ENCODE data around the gene CHRNA4.

CHRNA4 gene

DNA sequence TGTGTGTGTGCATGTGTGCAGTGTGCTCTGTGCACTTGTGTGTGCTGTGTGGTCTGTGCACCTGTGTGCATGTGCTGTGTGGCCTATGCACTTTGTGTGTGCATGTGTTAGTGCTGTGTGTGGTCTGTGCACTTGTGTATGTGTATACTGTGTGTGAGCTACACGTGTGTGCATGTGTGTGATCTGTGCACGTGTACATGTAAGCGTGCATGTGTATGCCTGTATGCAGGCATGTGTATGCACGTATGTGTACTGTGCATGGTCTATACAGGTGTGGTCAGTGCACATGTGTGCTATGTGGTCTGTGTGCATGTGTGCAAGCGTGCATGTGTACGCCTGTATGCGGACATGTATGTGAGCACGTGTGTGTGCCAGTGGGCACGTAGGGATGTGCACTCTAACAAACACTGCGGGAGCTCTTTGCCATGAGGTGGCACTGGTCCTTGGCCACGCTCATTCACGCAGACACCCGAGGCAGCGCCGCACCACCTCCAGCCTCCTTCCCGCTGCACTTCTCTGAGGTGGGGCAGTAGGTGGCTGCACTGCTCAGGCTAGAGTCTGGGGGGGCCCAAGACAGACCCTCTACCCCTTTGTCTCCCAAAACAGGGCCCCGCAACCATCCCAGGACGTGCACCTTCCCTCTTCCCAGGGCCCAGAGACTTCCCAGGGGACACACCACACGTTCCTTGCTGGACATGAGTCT lies 42.4 kb upstream of the CHRNA4 start:
- Histone ChIP-seq H3K27me3 (ENCODE audit: insufficient read depth, low read length) (no peaks in the 10 kb centered on the region), H3K9me3 (ENCODE audit: insufficient read depth, low read depth, low read length) (no peaks in the 10 kb centered on the region), H3K27ac (ENCODE audit: low read depth, low read length) (no peak overlapping the region), H3K9ac (ENCODE audit: low read depth, low read length) (no peak overlapping the region), H3K4me3 (ENCODE audit: low read length) (no peak overlapping the region), H3K36me3 (ENCODE audit: insufficient read depth, low read length) (no peaks in the 10 kb centered on the region), H3K4me1 (ENCODE audit: insufficient read depth, low read length) (no peaks in the 10 kb centered on the region)
- WGBS = 95% methylated on average over 19 of the region's 19 CpGs

DNA sequence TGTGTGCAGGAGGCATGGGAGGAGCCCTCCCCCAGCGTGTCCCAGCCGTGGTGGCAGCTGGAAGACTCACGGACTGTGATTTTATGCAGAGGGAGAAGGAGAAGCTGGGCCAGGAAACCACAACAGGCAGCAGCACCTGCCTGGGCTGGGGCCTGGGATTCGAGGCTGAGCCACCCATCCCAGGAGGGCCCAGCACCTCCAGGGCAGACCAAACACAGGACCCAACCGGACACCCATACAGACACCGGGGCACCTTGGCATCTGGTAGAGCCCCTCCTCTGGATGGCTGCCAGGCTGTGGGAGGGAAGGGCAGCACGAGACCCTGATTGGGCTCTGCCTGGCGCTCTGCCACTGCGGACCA lies 41.7 kb upstream of the CHRNA4 start:
- H3K36me3 ChIP-seq (ENCODE audit: insufficient read depth, low read length) = no peaks in the 10 kb centered on the region
- H3K9me3 ChIP-seq (ENCODE audit: insufficient read depth, low read depth, low read length) = no peaks in the 10 kb centered on the region
- 90% methylated on average over 9 of the region's 9 CpGs for WGBS
- no peaks in the 10 kb centered on the region for H3K27me3 ChIP-seq (ENCODE audit: insufficient read depth, low read length)
- no peak overlapping the region for H3K4me3 ChIP-seq (ENCODE audit: low read length)
- no peaks in the 10 kb centered on the region for H3K4me1 ChIP-seq (ENCODE audit: insufficient read depth, low read length)
- H3K27ac ChIP-seq (ENCODE audit: low read depth, low read length) = no peak overlapping the region
- H3K9ac ChIP-seq (ENCODE audit: low read depth, low read length) = no peak overlapping the region

DNA sequence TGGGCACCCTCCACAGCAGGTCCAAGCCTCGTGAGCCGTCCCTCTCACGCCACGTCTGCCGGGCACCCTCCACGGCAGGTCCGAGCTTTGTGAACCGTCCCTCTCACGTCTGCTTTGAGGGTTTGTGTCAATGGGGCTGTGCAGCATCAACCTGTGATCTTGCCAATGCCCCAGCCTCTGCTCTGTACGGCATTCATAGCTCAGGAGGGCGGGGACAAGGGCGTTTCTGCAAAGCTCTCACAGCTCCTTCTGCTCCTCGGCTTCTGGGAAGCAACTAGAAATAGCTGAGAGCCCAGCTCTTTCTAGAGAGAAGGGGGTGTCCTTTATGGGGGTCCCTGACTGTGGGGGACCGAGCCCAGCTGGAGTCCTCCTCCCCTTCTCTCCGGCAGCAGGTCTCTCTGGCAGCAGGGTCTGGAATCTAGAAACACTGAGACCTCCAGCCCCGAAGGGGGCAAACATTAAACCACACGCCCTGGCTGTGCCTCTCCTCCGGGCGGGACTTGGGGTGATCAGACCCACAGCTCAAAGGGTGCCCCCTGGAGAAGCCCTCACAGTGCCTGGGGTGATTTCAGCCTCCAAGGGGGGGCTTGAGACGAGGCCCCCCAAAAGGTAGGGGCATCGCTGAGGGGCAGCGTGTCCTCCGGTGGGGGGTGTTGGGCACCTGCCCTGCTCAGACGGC lies 41.2 kb upstream of the CHRNA4 start:
- no peaks in the 10 kb centered on the region for H3K4me1 ChIP-seq (ENCODE audit: insufficient read depth, low read length)
- H3K9ac ChIP-seq (ENCODE audit: low read depth, low read length) = no peak overlapping the region
- H3K4me3 ChIP-seq (ENCODE audit: low read length) = no peak overlapping the region
- no peaks in the 10 kb centered on the region for H3K36me3 ChIP-seq (ENCODE audit: insufficient read depth, low read length)
- H3K27ac ChIP-seq (ENCODE audit: low read depth, low read length) = no peak overlapping the region
- 90% methylated on average over 24 of the region's 24 CpGs for WGBS
- no peaks in the 10 kb centered on the region for H3K27me3 ChIP-seq (ENCODE audit: insufficient read depth, low read length)
- H3K9me3 ChIP-seq (ENCODE audit: insufficient read depth, low read depth, low read length) = no peaks in the 10 kb centered on the region

DNA sequence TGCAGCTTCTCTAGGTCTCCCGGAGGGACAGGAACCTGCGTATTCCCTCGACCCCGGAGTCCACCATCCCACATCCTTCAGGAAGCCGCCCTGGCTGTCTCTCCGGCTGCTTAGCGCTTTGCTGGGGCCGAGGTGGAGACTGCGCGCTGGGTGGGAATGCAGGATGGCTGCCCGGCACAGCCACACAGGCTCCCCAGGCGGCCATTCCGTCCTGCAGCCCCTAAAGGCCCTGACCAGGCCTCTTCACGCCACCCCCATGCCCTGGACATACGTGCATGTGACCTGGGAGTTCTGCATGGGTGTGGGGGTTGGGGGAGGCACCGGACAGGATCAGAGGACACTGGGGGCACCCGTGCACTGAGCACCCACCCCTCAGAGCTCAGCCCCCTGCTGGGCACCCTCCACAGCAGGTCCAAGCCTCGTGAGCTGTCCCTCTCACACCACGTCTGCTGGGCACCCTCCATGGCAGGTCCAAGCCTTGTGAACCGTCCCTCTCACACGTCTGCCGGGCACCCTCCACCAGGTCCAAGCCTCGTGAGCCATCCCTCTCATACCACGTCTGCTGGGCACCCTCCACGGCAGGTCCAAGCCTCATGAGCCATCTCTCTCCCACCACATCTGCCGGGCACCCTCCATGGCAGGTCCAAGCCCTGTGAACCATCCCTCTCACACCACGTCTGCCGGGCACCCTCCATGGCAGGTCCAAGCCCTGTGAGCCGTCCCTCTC lies 40.4 kb upstream of the CHRNA4 start:
- Histone ChIP-seq H3K27ac (ENCODE audit: low read depth, low read length) (no peak overlapping the region), H3K9me3 (ENCODE audit: insufficient read depth, low read depth, low read length) (no peaks in the 10 kb centered on the region), H3K4me1 (ENCODE audit: insufficient read depth, low read length) (no peaks in the 10 kb centered on the region), H3K27me3 (ENCODE audit: insufficient read depth, low read length) (no peaks in the 10 kb centered on the region), H3K36me3 (ENCODE audit: insufficient read depth, low read length) (no peaks in the 10 kb centered on the region), H3K9ac (ENCODE audit: low read depth, low read length) (no peak overlapping the region), H3K4me3 (ENCODE audit: low read length) (no peak overlapping the region)
- 92% methylated on average over 29 of the region's 29 CpGs for WGBS

DNA sequence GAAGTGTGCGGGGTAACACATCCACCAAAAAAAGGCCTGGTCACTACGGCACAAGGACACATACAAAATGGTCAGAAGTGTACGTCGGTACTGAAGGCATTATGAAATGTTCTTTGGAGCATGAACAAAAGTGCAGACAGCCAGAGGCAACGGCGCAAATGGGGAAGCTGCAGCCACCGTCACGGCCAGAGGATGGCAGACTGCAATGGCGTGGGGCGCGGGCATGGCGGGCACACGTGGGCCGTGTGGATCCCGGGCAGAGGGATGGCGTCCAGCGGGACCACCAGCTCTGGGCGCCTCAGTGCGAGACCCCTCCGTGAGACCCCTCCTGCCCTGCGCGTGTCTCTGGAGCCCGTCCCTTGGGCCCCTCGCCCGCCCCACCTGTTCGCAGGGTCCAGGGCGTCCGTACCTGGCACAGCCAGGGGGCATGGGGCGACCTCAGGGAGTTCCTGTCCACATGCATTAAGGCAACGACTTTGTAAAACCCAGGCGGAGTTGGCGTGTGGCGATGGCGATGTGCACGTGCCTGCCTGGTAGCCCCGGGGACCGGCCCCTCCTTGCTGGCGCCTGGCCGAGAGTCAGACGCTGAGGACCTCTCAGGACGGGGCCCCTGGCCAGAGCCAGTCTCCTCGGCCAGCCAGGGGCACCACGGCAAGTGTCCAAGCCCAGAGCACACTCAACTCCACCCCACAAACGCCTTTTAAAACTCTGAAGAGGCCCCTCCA lies 39.5 kb upstream of the CHRNA4 start:
- H3K27ac ChIP-seq (ENCODE audit: low read depth, low read length) = no peak overlapping the region
- no peaks in the 10 kb centered on the region for H3K36me3 ChIP-seq (ENCODE audit: insufficient read depth, low read length)
- H3K27me3 ChIP-seq (ENCODE audit: insufficient read depth, low read length) = no peaks in the 10 kb centered on the region
- no peak overlapping the region for H3K9ac ChIP-seq (ENCODE audit: low read depth, low read length)
- 93% methylated on average over 44 of the region's 44 CpGs for WGBS
- H3K4me3 ChIP-seq (ENCODE audit: low read length) = no peak overlapping the region
- no peaks in the 10 kb centered on the region for H3K4me1 ChIP-seq (ENCODE audit: insufficient read depth, low read length)
- no peaks in the 10 kb centered on the region for H3K9me3 ChIP-seq (ENCODE audit: insufficient read depth, low read depth, low read length)

DNA sequence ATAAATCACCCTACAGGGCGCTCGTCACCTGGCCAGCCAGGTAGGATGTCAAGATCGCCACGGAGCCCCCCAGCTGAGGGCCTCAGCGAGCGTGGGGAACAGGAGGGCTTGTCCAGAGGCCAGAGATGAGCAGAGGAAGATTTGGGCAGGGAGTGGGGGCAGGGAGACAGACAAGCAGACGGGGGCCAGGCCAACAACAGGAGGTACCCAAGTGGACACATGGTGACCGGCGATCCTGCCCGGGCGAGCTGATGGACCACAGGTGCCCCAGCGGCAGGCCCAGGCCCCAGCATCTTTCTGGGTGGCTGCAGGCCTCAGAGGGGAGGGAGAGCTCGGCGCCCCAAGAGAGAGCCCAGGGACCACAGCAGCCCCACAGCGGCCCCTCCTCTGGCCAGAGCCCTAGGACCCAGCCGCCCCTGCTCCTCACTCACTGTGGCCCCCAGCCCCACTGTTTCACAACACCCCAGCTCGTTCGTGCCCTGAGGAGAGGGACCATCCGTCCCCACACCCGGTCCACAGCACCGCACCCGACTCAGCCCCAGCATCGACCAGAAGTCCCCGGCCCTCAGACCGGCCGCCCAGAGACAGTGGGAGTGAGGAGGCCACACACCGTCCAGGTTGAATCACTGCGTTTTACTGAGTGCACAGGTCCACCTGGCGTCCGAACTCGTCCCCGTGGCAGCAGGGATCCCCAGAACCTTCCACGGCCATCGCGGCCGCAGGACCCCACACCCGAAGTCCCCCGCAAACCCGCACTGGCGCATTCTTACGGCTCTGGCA lies 38.6 kb upstream of the CHRNA4 start:
- WGBS = 93% methylated on average over 41 of the region's 41 CpGs
- Histone ChIP-seq H3K4me3 (ENCODE audit: low read length) (no peak overlapping the region), H3K9ac (ENCODE audit: low read depth, low read length) (no peak overlapping the region), H3K9me3 (ENCODE audit: insufficient read depth, low read depth, low read length) (no peaks in the 10 kb centered on the region), H3K4me1 (ENCODE audit: insufficient read depth, low read length) (no peaks in the 10 kb centered on the region), H3K36me3 (ENCODE audit: insufficient read depth, low read length) (no peaks in the 10 kb centered on the region), H3K27ac (ENCODE audit: low read depth, low read length) (no peak overlapping the region), H3K27me3 (ENCODE audit: insufficient read depth, low read length) (no peaks in the 10 kb centered on the region)

DNA sequence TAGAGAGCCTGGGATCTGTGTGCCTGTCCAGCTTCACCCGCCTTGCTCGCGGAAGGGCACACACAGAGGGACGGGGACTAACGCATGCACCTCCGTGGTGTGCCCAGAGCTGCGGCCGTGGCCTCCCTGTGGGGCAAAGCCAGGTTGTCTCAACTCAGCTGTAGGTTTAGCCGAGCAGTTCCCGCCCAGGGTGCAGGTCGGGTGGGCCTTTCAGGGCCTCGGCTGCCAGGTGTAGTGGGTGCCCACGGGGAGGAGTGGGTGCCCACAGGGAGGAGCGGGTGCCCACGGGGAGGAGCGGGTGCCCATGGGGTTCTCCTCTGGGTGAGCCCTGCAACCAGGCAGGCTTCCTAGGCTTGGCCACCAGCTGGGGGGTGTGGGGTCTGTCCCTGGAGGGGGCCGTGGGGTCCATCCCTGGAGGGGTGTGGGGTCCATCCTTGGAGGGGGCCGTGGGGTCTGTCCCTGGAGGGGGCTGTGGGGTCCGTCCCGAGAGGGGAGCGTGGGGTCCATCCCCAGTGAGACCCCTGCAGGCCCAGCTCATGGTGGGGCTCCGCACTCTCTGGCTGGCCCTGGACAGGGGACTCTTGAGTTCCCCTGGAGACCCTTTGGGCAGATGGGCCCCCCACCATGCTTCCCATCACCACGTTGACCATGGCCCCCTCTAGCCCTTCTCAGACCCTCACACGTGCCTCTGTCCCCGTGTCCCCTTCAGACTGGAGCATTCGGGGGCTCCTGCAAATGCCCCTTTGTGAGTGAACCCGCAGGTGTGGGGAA lies 37.8 kb upstream of the CHRNA4 start:
- Histone ChIP-seq H3K9me3 (ENCODE audit: insufficient read depth, low read depth, low read length) (no peaks in the 10 kb centered on the region), H3K4me1 (ENCODE audit: insufficient read depth, low read length) (peaks cover 6% of the 10 kb centered on the region), H3K27ac (ENCODE audit: low read depth, low read length) (no peak overlapping the region), H3K36me3 (ENCODE audit: insufficient read depth, low read length) (no peaks in the 10 kb centered on the region), H3K27me3 (ENCODE audit: insufficient read depth, low read length) (no peaks in the 10 kb centered on the region), H3K4me3 (ENCODE audit: low read length) (no peak overlapping the region), H3K9ac (ENCODE audit: low read depth, low read length) (no peak overlapping the region)
- 93% methylated on average over 27 of the region's 27 CpGs for WGBS

GRCh38 chr20:63397946-63398450 lies 36.8 kb upstream of the CHRNA4 start:
- H3K27me3 ChIP-seq (ENCODE audit: insufficient read depth, low read length) = no peaks in the 10 kb centered on the region
- no peak overlapping the region for H3K27ac ChIP-seq (ENCODE audit: low read depth, low read length)
- 94% methylated on average over 25 of the region's 25 CpGs for WGBS
- no peaks in the 10 kb centered on the region; the same call in 1 of the 2 replicates for H3K9me3 ChIP-seq (ENCODE audit: insufficient read depth, low read depth, low read length)
- no peak overlapping the region for H3K9ac ChIP-seq (ENCODE audit: low read depth, low read length)
- H3K4me1 ChIP-seq (ENCODE audit: insufficient read depth, low read length) = peaks cover 11% of the 10 kb centered on the region
- no peaks in the 10 kb centered on the region for H3K36me3 ChIP-seq (ENCODE audit: insufficient read depth, low read length)
- no peak overlapping the region for H3K4me3 ChIP-seq (ENCODE audit: low read length)

- Histone ChIP-seq H3K4me1 (ENCODE audit: insufficient read depth, low read length) (peaks cover 11% of the 10 kb centered on the region), H3K9ac (ENCODE audit: low read depth, low read length) (no peak overlapping the region), H3K9me3 (ENCODE audit: insufficient read depth, low read depth, low read length) (peaks cover 6% of the 10 kb centered on the region), H3K36me3 (ENCODE audit: insufficient read depth, low read length) (no peaks in the 10 kb centered on the region), H3K4me3 (ENCODE audit: low read length) (no peak overlapping the region), H3K27me3 (ENCODE audit: insufficient read depth, low read length) (no peaks in the 10 kb centered on the region), H3K27ac (ENCODE audit: low read depth, low read length) (no peak overlapping the region)
- WGBS = 92% methylated on average over 30 of the region's 30 CpGs
Observed at GRCh38 chr20:63397155-63397843, 36.1 kb upstream of the CHRNA4 start.
